Mesendoderm (in vitro differentiated cells): ENCODE measurements around the gene CC2D2B.
"Not testable (repeated sequence)": the region's sequence is repeated elsewhere in the genome, so short reads cannot be mapped to it uniquely, and the experiment has no call there.

ENCODE experiments used
- DNase-seq: peaks from one replicate; pipeline ENCODE4 v3.0.0; 2013
- H2AK5ac ChIP-seq: 2 replicates; pipeline ENCODE4 v1.6.1; 2013; ENCODE audit warnings: low read length, inconsistent platforms
- H2BK120ac ChIP-seq: 2 replicates; pipeline ENCODE4 v1.6.1; 2013; ENCODE audit warnings: low read depth, mild to moderate bottlenecking, low read length, moderate library complexity, mixed read lengths
- H2BK15ac ChIP-seq: replicated peaks from 2 replicates; pipeline ENCODE4 v1.6.1; 2013; ENCODE audit warnings: low read depth, mild to moderate bottlenecking, moderate library complexity
- H2BK5ac ChIP-seq: 2 replicates; pipeline ENCODE4 v1.6.1; 2013; ENCODE audit warnings: low read length, inconsistent platforms
- H3K18ac ChIP-seq: 2 replicates; pipeline ENCODE4 v1.6.1; 2013; ENCODE audit warnings: mild to moderate bottlenecking, low read length, mixed read lengths
- H3K23ac ChIP-seq: one replicate; pipeline ENCODE4 v1.6.1; 2013; ENCODE audit warnings: low read length
- H3K27ac ChIP-seq: 2 replicates; pipeline ENCODE4 v1.5.1; 2013; ENCODE audit warnings: low read depth, mild to moderate bottlenecking, inconsistent platforms, low read length, moderate library complexity
- H3K27me3 ChIP-seq: 2 replicates; pipeline ENCODE4 v1.6.1; 2013; ENCODE audit warnings: low read length, control low read depth, mild to moderate bottlenecking, inconsistent platforms; ENCODE audit not compliant: insufficient read depth, poor library complexity
- H3K36me3 ChIP-seq: 2 replicates; pipeline ENCODE4 v1.6.1; 2013; ENCODE audit warnings: low read length, inconsistent platforms; ENCODE audit not compliant: control insufficient read depth, insufficient read depth
- H3K4ac ChIP-seq: one replicate; pipeline ENCODE4 v1.6.1; 2013; ENCODE audit warnings: low read depth, mild to moderate bottlenecking, low read length, moderate library complexity
- H3K4me1 ChIP-seq: 2 replicates; pipeline ENCODE4 v1.6.1; 2013; ENCODE audit warnings: low read depth, low read length, inconsistent platforms; ENCODE audit not compliant: control insufficient read depth
- H3K4me2 ChIP-seq: 2 replicates; pipeline ENCODE4 v1.6.1; 2013; ENCODE audit warnings: low read length
- H3K4me3 ChIP-seq: 2 replicates; pipeline ENCODE4 v1.5.1; 2013; ENCODE audit warnings: mild to moderate bottlenecking, low read length
- H3K56ac ChIP-seq: one replicate; pipeline ENCODE4 v1.6.1; 2013; ENCODE audit warnings: low read length
- H3K79me1 ChIP-seq: 2 replicates; pipeline ENCODE4 v1.6.1; 2013; ENCODE audit warnings: low read length, inconsistent platforms
- H3K79me2 ChIP-seq: 2 replicates; pipeline ENCODE4 v1.6.1; 2013; ENCODE audit warnings: mild to moderate bottlenecking, low read length; ENCODE audit not compliant: control insufficient read depth, insufficient read depth
- H3K9ac ChIP-seq: 2 replicates; pipeline ENCODE4 v1.6.1; 2013; ENCODE audit warnings: low read length, inconsistent platforms
- H4K5ac ChIP-seq: one replicate; pipeline ENCODE4 v1.6.1; 2013; ENCODE audit warnings: low read length
- H4K8ac ChIP-seq: one replicate; pipeline ENCODE4 v1.6.1; 2013; ENCODE audit warnings: low read depth, mild to moderate bottlenecking, control low read depth, low read length, moderate library complexity
- WGBS: extraction: QIAGEN DNeasy Blood & Tissue Kit; methylation state at CpG from one replicate; pipeline ENCODE4 v1.1.7; 2013; ENCODE audit warnings: low lambda C conversion rate, missing lambda C conversion rate; ENCODE audit not compliant: insufficient coverage; ENCODE audit errors: extremely low coverage; 5-methylcytosine and 5-hydroxymethylcytosine counted together

Gene CC2D2B

GRCh38 chr10:95896071-95896850 is 11.5 kb upstream of the CC2D2B start:
- no peaks in the 10 kb centered on the region for H3K27me3 ChIP-seq
- H2BK5ac ChIP-seq, result no peak overlapping the region
- H2AK5ac ChIP-seq, result no peak overlapping the region
- H3K23ac ChIP-seq, result no peak overlapping the region
- WGBS, result no CpG with 5 or more reads among the region's 4 CpGs
- H3K27ac ChIP-seq, result no peak overlapping the region
- H4K8ac ChIP-seq, result no peak overlapping the region
- H3K4ac ChIP-seq, result no peak overlapping the region
- H3K79me2 ChIP-seq, result no peaks in the 10 kb centered on the region
- H3K36me3 ChIP-seq, result no peaks in the 10 kb centered on the region
- H3K4me1 ChIP-seq, result peaks cover 2% of the 10 kb centered on the region
- no peak overlapping the region for H3K9ac ChIP-seq
- no peak overlapping the region for H3K18ac ChIP-seq
- H4K5ac ChIP-seq, result no peak overlapping the region
- H3K79me1 ChIP-seq, result no peaks in the 10 kb centered on the region
- H2BK15ac ChIP-seq, result no peak overlapping the region
- H3K4me3 ChIP-seq, result no peak overlapping the region
- no peak overlapping the region for H3K56ac ChIP-seq
- DNase-seq, result peak; percentile 20
- no peak overlapping the region for H2BK120ac ChIP-seq
- no peak overlapping the region for H3K4me2 ChIP-seq

- not testable (repeated sequence) for DNase-seq, H3K36me3 ChIP-seq, H3K79me1 ChIP-seq, H4K5ac ChIP-seq, H3K27ac ChIP-seq, H2BK120ac ChIP-seq, H3K4ac ChIP-seq, H3K18ac ChIP-seq, H4K8ac ChIP-seq, H2BK15ac ChIP-seq, H3K79me2 ChIP-seq, H3K9ac ChIP-seq, H3K4me2 ChIP-seq, H3K56ac ChIP-seq, H3K27me3 ChIP-seq, H3K4me3 ChIP-seq, H2AK5ac ChIP-seq, H3K23ac ChIP-seq, H3K4me1 ChIP-seq, H2BK5ac ChIP-seq
- WGBS, result no CpG with 5 or more reads among the region's 12 CpGs
These were observed 1.7 kb upstream of the CC2D2B start for GRCh38 chr10:95905897-95906580.

GRCh38 chr10:95906677-95907455 is 909 bp upstream of the CC2D2B start:
- Histone ChIP-seq H3K23ac (no peak overlapping the region), H4K5ac (no peak overlapping the region), H3K9ac (peak overlapping the region; percentile 62), H3K18ac (peak overlapping the region; percentile 85), H2BK120ac (no peak overlapping the region), H3K27ac (peak overlapping the region; percentile 1), H3K4me1 (no peaks in the 10 kb centered on the region), H4K8ac (no peak overlapping the region), H3K79me1 (peaks cover 1% of the 10 kb centered on the region), H3K4ac (no peak overlapping the region), H2AK5ac (no peak overlapping the region), H3K4me3 (peak overlapping the region; percentile 55), H2BK15ac (no peak overlapping the region), H2BK5ac (no peak overlapping the region), H3K27me3 (no peaks in the 10 kb centered on the region), H3K36me3 (peaks cover 4% of the 10 kb centered on the region), H3K56ac (peak overlapping the region; percentile 90), H3K4me2 (peak overlapping the region; percentile 35), H3K79me2 (no peaks in the 10 kb centered on the region)
- no CpG with 5 or more reads among the region's 22 CpGs for WGBS
- peak; percentile 66 for DNase-seq

GRCh38 chr10:95908450-95908849 is 675 bp downstream of the CC2D2B start:
- Histone ChIP-seq H2BK5ac (no peak overlapping the region), H3K4me1 (no peaks in the 10 kb centered on the region), H3K4me2 (no peak overlapping the region), H3K23ac (no peak overlapping the region), H3K56ac (no peak overlapping the region), H3K4me3 (no peak overlapping the region), H3K4ac (no peak overlapping the region), H2BK15ac (no peak overlapping the region), H3K79me2 (no peaks in the 10 kb centered on the region), H2AK5ac (no peak overlapping the region), H4K5ac (no peak overlapping the region), H3K18ac (no peak overlapping the region), H4K8ac (peak overlapping the region; percentile 76), H3K79me1 (peaks cover 1% of the 10 kb centered on the region), H3K36me3 (no peaks in the 10 kb centered on the region), H3K27me3 (no peaks in the 10 kb centered on the region), H3K9ac (no peak overlapping the region), H3K27ac (no peak overlapping the region), H2BK120ac (no peak overlapping the region)
- no peak for DNase-seq
- no CpG with 5 or more reads among the region's 4 CpGs for WGBS

- Histone ChIP-seq H2BK15ac (no peak overlapping the region), H3K9ac (no peak overlapping the region), H4K8ac (no peak overlapping the region), H2AK5ac (no peak overlapping the region), H3K4ac (no peak overlapping the region), H3K18ac (no peak overlapping the region), H3K27me3 (no peaks in the 10 kb centered on the region), H3K27ac (no peak overlapping the region), H3K79me2 (no peaks in the 10 kb centered on the region), H4K5ac (no peak overlapping the region), H3K79me1 (peaks cover 1% of the 10 kb centered on the region), H3K56ac (no peak overlapping the region), H3K23ac (no peak overlapping the region), H3K36me3 (no peaks in the 10 kb centered on the region), H3K4me1 (no peaks in the 10 kb centered on the region), H3K4me3 (no peak overlapping the region), H2BK5ac (no peak overlapping the region), H3K4me2 (no peak overlapping the region), H2BK120ac (no peak overlapping the region)
- WGBS, result no CpG with 5 or more reads among the region's 2 CpGs
- DNase-seq, result no peak
These were observed 1.8 kb downstream of the CC2D2B start for GRCh38 chr10:95909561-95909960.
